SH-SY5Y (cell line): ENCODE results near the gene DHRS2.

ENCODE experiments used
- GATA2 ChIP-seq: IDR thresholded peaks from 2 replicates; pipeline ENCODE4 v1.6.1; 2011; ENCODE audit warnings: mild to moderate bottlenecking, low read depth, low read length
- GATA3 ChIP-seq: IDR thresholded peaks from 2 replicates; pipeline ENCODE4 v1.6.1; 2011; ENCODE audit warnings: low read depth, mild to moderate bottlenecking, low read length, moderate library complexity

DHRS2 gene, protein sequence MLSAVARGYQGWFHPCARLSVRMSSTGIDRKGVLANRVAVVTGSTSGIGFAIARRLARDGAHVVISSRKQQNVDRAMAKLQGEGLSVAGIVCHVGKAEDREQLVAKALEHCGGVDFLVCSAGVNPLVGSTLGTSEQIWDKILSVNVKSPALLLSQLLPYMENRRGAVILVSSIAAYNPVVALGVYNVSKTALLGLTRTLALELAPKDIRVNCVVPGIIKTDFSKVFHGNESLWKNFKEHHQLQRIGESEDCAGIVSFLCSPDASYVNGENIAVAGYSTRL

DNA sequence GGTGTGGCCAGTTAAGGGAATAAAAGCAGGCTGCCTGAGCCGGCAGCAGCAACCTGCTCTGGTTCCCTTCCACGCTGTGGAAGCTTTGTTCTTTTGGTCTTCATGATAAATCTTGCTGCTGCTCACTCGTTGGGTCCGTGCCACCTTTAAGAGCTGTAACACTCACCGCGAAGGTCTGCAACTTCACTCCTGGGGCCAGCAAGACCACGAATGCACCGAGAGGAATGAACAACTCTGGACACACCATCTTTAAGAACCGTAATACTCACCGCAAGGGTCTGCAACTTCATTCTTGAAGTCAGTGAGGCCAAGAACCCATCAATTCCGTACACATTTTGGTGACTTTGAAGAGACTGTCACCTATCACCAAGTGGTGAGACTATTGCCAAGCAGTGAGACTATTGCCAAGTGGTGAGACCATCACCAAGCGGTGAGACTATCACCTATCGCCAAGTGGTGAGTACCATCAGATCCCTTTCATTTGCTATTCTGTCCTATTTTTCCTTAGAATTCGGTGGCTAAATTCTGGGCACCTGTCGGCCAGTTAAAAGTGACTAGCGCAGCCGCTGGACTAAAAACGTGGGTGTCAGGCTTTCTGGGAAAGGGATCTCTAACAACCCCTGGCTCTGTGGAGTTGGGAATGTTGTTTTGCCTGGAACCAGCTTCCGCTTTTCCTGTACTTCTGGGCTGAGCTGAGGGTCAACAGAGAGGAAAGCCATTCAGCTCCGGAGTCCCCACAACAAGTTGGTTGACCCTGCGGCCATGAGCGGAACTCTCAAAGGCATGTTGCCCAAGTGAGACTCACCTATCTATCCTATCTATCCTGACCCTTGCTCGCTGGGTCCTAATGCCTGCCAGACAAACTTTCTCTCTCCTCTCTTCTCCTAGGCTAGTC lies at the start of gene DHRS2:
DHRS2 (plus strand) TSS at position 48 of the 895 bp plus-strand sequence. CDS start 2,501 bp downstream, outside the sequence.
- TF ChIP-seq GATA2 (no peak), GATA3 (no peak)

DNA sequence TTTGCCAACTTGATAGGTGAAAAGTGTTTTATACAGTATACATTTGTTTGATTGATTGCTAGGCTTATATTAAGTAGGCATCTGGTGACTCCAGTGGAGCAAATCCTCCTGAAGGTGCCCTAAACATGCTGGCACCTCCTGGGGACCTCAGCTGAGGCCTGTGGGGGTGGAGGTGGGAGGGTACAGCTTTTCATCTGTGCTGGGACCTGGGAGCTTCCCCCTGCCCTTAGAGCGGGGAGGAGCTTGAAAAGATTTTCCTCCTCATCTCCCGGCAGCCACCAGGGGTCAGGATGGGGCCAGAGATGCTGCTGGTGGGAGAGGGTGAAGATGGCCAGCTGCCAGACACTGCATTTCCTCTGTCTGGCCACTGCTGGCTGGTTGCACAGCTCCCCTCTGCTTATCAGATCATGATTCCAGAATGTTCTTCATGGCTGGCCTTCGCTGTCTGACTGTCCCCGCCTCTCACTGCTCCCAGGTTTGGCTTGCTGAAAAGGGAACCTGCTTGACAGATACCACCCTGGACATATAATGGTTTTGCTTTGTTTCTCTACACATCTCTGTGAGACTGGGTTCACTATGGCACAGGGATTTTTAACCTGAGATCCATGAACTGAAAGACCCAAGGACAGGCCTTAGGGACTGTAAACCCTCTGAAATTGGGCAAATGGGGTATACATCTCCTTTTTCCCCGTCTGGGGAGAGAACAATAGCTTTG lies 47.1 kb upstream of the DHRS2 start:
- peak; percentile 68 for TF ChIP-seq GATA3
- TF ChIP-seq GATA2: peak; percentile 95

DNA sequence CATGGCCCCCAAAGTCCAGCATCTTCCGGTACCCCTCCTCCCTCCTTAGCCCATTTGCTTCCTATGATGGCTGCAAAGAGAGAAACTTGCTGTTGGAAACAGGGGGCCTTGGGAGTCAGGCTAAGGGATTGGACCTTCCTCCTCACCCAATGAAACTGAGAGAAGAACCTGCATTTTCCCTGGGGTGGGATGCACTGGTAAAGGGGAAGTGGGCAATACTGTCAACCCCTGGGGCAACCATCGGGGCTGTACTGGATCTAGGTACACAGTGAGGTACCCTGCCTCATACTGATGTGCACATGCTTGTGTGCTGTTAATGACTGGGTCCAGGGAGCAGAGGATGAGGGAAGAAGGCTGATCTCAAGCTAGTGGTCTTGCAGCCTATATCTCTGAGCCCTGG lies 46.6 kb upstream of the DHRS2 start:
- no peak for TF ChIP-seq GATA2

DNA sequence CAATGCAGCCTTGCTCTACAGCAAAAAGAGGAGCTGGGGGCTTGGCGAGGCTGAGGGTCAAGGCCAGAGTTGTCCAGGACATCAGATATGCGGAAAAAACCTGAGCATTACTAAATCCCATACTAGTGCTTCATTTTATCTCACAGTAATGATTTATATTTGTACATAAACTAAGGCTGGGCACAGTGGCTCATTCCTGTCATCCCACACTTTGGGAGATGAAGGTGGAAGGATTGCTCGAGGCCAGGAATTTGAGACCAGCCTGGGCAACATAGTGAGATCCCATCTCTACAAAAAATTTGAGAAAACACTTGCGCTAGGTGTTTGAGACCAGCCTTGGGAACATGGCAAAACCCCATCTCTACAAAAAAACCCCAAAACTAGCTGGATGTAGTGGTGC lies 46.0 kb upstream of the DHRS2 start:
- TF ChIP-seq GATA2: no peak

GRCh38 chr14:23600322-23600707 lies 35.8 kb upstream of the DHRS2 start:
- TF ChIP-seq GATA2 (no peak), GATA3 (no peak)

GRCh38 chr14:23600806-23601205 lies 35.4 kb upstream of the DHRS2 start:
- TF ChIP-seq GATA2: no peak
- no peak for TF ChIP-seq GATA3

- TF ChIP-seq GATA3 (no peak), GATA2 (no peak)
Observed at GRCh38 chr14:23601424-23601823, 34.7 kb upstream of the DHRS2 start.

DNA sequence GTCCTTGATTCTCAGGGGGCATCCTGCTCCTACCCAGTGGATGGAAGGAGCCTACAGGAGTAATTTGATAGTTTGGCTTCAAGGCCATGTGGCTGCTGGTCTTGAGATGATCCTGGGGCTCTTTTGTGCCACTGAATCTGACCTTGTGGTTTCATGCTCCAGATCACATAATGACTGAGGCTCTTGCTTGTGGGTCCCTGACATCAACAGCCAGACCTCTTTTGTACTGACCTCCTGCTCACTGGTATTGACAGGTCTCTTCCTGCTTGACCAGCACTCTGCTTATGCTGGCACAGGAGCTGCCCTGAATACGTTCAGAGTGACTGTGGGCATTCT lies 34.4 kb upstream of the DHRS2 start:
- TF ChIP-seq GATA2 (no peak), GATA3 (no peak)

- TF ChIP-seq GATA2 (no peak), GATA3 (no peak)
Observed at GRCh38 chr14:23602181-23603095, 33.7 kb upstream of the DHRS2 start.

GRCh38 chr14:23603103-23603502 lies 33.1 kb upstream of the DHRS2 start:
- no peak for TF ChIP-seq GATA2
- TF ChIP-seq GATA3: no peak

- TF ChIP-seq GATA2: no peak
- no peak for TF ChIP-seq GATA3
Observed at GRCh38 chr14:23604148-23604547, 32.0 kb upstream of the DHRS2 start.

DNA sequence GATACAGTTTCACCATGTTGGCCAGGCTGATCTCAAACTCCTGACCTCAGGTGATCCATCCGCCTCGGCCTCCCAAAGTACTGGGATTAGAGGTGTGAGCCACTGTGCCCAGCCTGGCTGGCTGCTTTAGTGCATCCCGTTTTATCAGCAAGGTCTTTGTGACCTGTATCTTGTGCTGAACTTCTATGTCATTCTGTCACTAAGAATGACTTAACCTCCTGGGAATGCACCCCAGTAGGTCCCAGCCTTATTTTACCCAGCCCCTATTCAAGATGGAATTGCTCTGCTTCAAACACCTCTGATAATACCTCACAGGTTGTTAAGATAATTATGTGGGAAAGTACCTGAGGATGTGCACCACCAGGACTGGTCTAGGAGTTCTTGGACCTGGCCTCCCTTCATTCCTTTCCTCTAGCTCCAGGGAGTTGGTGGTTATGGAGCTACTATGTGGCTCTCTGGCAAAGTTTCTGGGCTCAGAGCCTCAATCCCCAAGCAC lies 31.4 kb upstream of the DHRS2 start:
- TF ChIP-seq GATA3: no peak
- no peak for TF ChIP-seq GATA2

GRCh38 chr14:23605931-23606585 lies 30.1 kb upstream of the DHRS2 start:
- no peak for TF ChIP-seq GATA3
- TF ChIP-seq GATA2: no peak
